ENCODE measurements around the gene KAT6B. TPM values are rescaled to one million over a fixed set of nuclear protein-coding genes. Genes with fewer than 3 reads are reported as not detected.
A peak's percentile ranks its signal among the peaks of the same experiment; 100 is the strongest.

KAT6B gene
- total RNA-seq, 1 donor from 2014 or later, result 18.1 TPM

DNA sequence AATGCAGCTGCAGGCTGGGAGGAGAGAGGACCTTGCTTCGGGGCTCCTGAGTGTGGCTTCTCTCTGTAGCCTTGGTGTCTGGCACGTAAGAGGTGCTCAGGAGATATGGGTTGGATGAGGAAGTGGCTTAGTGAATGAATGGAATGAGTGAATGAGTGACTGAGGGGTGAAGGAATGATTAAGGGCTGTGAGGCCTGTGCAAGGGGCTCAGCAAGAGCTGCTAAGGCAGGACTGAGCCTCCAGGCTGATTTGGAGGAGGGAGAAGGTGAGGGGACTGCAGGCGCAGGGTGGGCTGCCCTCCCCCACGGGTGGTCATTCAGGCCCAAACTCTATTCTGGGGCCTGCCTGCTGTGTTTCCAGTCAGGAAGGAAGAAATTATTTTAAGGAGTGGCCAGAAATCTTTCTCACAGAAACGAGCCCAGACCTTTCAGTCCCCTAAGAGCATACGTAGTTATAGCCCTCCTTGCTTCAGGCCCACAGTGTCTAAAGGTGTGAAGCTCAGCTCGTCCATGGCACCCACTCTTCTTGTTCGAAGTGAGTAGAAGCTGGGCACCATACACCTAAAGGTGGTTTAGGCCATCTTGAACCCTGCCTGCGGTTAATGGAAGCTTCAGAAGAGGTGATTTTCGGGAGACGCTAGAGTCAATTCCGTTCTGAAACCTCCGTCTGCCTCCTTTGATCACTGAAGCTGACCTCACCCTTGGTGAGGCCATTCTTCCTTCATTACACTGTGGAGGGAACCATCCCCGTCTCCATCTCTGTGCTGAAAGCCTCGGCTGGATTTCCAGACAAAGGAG, 235.5 kb downstream of the KAT6B start:
- DNase-seq (ENCODE audit: low spot score), result no peak
- H3K27ac Mint-ChIP-seq (ENCODE audit: unreplicated experiment), result peak overlapping the region; percentile 6
- TF ChIP-seq, protein P1, sequence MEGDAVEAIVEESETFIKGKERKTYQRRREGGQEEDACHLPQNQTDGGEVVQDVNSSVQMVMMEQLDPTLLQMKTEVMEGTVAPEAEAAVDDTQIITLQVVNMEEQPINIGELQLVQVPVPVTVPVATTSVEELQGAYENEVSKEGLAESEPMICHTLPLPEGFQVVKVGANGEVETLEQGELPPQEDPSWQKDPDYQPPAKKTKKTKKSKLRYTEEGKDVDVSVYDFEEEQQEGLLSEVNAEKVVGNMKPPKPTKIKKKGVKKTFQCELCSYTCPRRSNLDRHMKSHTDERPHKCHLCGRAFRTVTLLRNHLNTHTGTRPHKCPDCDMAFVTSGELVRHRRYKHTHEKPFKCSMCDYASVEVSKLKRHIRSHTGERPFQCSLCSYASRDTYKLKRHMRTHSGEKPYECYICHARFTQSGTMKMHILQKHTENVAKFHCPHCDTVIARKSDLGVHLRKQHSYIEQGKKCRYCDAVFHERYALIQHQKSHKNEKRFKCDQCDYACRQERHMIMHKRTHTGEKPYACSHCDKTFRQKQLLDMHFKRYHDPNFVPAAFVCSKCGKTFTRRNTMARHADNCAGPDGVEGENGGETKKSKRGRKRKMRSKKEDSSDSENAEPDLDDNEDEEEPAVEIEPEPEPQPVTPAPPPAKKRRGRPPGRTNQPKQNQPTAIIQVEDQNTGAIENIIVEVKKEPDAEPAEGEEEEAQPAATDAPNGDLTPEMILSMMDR (IDR thresholded peaks at IDR 0.05; ENCODE audit: unreplicated experiment), result no peak
- H3K4me3 Mint-ChIP-seq (ENCODE audit: unreplicated experiment), result no peak overlapping the region
- no peaks in the 10 kb centered on the region for H3K9me3 Mint-ChIP-seq (ENCODE audit: unreplicated experiment)
- peaks cover 6% of the 10 kb centered on the region for H3K4me1 Mint-ChIP-seq (ENCODE audit: unreplicated experiment)
- H3K36me3 Mint-ChIP-seq (ENCODE audit: low read depth, unreplicated experiment), result no peaks in the 10 kb centered on the region
- H3K27me3 Mint-ChIP-seq (ENCODE audit: unreplicated experiment), result peaks cover 4% of the 10 kb centered on the region

DNA sequence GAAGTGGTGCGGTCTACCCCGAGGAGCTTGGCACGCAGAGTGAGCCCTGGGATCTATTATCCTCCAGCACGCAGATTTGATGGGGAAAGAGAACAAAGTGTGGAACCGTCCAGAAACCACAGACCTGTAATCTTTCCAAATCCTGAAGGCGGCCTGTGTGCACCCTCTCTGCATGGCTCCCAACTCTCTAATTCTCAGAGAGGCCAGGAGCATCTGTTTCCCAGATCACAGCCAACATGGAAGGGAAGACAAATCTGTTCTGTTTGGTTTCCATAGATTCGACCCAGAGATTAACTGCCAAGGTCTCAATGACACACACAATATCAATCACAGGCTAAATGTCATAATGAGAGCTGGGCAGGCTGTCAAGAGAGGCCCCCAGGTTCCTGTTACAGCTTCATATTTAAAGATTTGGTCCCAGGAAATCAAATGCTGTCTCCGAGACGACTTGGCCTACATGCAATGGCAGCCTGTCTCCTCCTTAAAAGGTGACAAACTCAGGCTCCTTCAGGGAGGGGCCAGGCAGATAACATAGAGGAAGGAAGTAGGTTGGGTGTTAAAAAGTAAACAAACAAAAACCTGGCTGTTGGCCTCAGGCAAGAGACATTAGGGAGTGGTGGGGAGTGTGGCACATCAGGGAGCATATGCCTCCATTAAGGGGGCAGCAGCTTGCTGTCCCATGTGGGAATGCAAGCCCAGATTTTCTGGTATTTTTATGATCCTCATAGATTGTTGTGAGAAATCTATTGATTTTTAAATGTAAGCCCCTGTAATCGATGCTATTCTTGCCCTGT, 236.3 kb downstream of the KAT6B start:
- Mint-ChIP-seq H3K4me3 (ENCODE audit: unreplicated experiment) (no peak overlapping the region), H3K27ac (ENCODE audit: unreplicated experiment) (no peak overlapping the region), H3K4me1 (ENCODE audit: unreplicated experiment) (peaks cover 6% of the 10 kb centered on the region), H3K36me3 (ENCODE audit: low read depth, unreplicated experiment) (no peaks in the 10 kb centered on the region), H3K27me3 (ENCODE audit: unreplicated experiment) (peaks cover 6% of the 10 kb centered on the region), H3K9me3 (ENCODE audit: unreplicated experiment) (no peaks in the 10 kb centered on the region)
- no peak for DNase-seq (ENCODE audit: low spot score)
- TF ChIP-seq, protein P1 (IDR thresholded peaks at IDR 0.05; ENCODE audit: unreplicated experiment), result no peak

DNA sequence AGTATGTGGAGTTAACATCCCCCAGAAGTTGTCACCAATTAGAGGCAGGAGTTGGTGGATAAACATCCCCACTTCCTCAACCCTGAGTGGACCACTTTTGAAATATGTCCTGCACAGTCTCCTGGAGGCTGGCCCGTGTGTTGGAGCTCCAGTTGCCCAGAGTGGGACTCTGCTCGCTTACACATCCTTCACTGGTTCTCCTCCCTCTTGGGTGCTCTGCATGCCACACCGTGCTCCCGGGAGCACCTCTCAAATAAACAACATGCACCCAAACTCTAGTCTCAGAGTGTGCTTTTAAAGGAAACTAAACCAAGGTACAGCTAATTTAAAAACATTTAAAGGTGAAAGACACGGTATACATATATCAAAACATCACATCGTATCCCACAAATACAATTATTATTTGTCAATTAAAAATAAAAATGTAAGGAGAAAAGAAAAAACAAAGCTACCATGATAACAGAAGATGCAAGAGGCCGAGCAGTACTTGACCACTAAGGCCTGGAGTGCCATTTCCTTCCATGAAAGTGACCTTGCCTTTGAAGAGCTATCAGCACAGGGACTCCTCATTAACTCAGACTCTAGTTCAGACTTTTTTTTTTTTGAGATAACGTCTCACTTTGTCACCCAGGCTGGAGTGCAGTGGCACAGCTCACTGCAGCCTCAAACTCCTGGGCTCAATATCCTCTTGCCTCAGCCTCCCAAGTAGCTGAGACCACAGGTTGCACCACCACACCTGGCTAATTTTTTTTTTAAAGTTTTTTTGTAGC, 237.2 kb downstream of the KAT6B start:
- H3K36me3 Mint-ChIP-seq (ENCODE audit: low read depth, unreplicated experiment), result no peaks in the 10 kb centered on the region
- H3K9me3 Mint-ChIP-seq (ENCODE audit: unreplicated experiment), result no peaks in the 10 kb centered on the region
- H3K4me1 Mint-ChIP-seq (ENCODE audit: unreplicated experiment), result peaks cover 6% of the 10 kb centered on the region
- H3K27me3 Mint-ChIP-seq (ENCODE audit: unreplicated experiment), result peaks cover 6% of the 10 kb centered on the region
- no peak overlapping the region for H3K4me3 Mint-ChIP-seq (ENCODE audit: unreplicated experiment)
- H3K27ac Mint-ChIP-seq (ENCODE audit: unreplicated experiment), result no peak overlapping the region
- no peak for DNase-seq (ENCODE audit: low spot score)
- TF ChIP-seq, protein P1 (IDR thresholded peaks at IDR 0.05; ENCODE audit: unreplicated experiment), result no peak

DNA sequence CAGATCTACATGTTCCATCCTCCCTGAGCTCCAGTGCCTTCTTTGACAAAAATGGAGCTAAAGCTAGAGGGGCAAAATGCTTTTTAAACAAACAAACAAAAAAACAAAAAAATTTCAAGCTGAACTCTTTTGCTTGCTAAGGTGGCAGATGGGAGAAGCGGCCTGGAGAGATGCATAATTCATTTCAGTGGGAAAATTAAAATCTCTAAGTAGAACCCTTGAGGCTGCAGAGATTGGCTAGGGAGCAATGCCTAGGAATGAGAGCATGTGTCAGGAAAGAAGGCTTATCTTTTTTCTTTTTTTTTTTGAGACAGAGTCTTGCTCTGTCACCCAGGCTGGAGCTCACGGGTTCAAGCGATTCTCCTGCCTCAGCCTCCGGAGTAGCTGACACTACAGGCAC, 238.7 kb downstream of the KAT6B start:
- DNase-seq (ENCODE audit: low spot score), result no peak
- Mint-ChIP-seq H3K27me3 (ENCODE audit: unreplicated experiment) (peaks cover 2% of the 10 kb centered on the region), H3K4me1 (ENCODE audit: unreplicated experiment) (peaks cover 9% of the 10 kb centered on the region), H3K27ac (ENCODE audit: unreplicated experiment) (no peak overlapping the region), H3K9me3 (ENCODE audit: unreplicated experiment) (no peaks in the 10 kb centered on the region), H3K4me3 (ENCODE audit: unreplicated experiment) (no peak overlapping the region), H3K36me3 (ENCODE audit: low read depth, unreplicated experiment) (no peaks in the 10 kb centered on the region)
- TF ChIP-seq, protein P1 (IDR thresholded peaks at IDR 0.05; ENCODE audit: unreplicated experiment), result no peak

Data from endothelial cell (in vitro differentiated cells).